Hematopoietic multipotent progenitor cell treated with erythropoietin and hydrocortisone succinate and interleukin-3 and kit ligand, for 8 days (in vitro differentiated cells): ENCODE data around the gene REX1BD.

Experiments used
- DNase-seq: peaks from one replicate; pipeline ENCODE4 v3.0.0-alpha.2; 2015

The REX1BD gene

DNA sequence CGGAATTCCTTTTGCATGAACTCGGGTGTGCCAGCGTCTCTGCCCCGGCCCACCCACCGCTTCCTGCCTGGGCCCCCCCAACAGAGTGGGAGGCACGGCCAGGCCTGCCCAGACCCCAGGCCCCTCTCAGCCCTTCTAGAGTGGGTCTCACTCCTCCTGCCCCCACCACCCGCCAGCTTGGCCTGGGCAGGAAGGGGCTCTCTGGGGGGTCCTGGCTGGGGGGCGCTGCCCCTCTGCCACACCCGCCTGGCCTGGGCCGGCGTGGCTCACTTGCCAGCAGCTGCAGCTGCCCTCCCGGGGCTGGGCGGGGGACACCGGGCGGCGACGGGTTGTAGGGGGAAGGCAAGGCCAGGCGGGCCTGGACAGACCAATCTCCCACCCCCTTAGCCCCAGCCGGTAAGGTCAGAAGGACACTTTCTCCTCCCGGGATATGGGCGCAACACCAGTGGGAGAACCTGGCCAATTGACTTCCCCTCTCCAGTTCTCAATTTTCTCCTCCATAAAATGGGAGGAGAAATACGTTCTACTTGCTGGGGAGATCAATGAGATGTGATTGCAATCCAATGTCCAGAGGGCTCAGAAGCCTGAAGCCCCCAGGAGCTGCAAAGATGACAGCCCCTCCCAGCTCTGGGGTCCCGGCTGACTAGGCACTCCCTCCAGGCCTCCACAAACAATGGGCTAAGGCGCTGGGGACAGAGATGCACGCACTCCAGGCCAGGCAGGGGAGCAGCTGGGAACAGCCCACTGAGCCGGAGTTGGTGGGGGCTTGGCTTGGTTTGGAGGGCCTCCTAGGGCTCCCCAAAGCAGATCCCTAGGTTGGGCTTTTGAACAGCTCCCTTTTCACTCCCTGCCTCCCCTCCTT lies 15.6 kb downstream of the REX1BD start:
- DNase-seq: no peak

DNA sequence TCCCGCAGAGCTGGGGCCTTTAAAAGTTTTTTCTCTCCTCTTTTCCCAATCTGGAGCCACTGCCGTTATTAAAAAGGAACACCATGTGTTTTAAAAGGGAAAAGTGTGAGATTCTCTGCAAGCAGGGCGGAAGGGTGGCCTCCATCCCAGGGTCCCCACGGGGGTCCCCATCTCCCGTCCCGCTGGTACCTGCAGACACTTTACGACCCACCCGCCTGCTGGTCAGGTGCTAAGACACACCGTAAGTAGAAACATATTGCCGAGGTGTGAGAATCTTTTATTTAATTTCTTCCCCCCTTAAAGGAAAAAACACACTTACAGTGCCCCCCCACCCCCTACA lies 16.2 kb downstream of the REX1BD start:
- DNase-seq: no peak

DNA sequence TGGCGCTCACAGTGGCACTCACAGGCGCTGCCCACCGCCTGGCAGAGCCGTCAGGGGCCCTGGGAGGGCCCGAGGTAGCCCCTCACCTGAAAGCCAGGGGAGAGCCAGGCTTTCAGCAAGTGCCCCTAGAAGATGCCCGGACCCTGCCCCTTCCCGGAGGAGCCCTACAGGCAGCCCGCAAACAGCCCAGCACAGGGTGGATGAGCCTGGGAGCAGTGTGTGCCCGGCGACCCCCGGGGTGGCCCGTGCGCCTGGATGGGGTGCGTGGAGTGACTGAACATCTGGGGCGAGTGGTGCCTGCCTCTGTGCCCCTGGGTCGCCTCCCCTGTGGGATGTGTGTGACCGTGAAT lies 16.6 kb downstream of the REX1BD start:
- DNase-seq: no peak

DNA sequence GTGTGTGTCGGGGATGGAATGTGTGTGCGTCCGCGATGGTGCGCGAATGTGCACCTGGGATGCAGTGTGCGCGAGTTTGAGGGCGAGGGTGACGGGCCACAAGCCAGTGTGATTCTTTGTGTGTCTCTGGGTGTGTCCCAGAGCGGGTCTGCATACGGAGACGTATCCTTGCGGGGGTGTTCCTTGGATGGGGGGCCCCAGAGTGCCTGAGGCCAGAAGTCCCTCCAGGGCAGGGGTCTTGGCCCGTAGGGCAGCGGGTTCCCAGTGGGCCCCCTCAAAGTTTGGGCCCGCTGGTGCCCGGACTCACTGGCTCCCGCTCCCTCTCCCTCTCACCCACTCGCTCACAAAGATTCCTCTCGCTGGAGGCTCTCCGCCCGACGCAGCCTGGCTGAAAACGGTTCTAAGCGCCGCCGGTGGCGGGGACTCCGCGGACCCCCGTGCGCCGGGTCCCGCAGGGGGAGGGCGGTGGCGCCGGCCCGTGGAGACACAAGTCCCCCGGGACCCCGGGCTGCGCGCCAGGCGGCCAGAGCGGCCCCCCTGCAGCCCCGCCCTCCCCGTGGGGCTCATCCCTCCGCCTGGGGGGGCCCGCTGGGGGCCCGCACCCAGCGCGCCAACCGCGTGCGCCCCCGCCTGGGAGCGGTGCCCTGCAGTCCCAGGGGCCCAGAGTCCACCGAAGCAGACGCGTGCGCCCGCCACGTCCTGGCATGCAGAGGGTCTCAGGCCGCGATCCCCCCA lies 17.1 kb downstream of the REX1BD start:
- DNase-seq: no peak

DNA sequence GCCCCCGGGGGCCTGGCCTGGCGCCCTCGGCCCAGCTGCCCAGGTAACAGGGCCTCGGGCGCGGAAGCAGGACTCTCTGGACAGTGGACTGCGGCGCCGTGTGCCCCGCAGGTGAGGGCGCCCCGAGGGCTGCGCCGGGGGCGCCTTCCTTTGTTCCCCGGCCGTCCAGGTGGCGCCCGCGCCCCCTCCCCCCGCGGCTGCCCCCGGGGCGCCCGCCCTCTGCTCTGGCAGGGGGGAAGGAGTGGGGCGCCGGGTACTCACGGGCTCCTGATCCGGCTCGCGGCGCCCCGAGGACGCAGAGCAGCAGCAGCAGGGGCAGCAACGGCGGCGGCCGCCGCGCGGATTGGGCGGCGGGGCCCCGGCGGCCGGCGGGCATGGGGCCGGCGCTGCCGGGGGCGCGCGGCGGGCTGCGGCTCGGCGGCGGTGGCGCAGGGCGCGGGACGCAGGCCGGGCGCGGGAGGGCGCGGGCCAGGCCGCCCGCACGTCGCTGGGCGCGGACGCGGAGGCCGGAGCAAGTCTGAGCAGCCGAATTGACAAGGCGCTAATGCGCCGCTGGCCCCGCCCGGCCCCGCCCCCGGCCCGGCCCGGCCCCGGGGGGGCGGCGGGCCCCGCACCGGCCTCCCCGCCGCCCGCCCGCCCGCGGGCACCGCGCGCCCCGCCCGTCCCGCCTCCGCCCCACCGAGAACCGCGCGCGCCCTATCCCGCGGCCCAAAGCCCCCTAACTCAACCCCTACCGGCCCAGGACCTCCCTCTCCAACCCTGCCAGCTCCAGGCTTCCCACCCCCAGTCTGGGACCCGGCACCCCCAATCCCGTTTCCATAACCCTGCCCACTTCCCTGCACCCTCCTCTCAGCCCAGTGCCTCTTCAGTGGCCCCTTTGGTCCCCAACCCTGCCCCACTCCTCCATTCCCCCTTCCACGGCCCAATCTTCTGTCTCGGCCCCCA lies 18.0 kb downstream of the REX1BD start, which contains the start of gene CRLF1:
CRLF1 (minus strand) TSS at position 519 of the 945 bp plus-strand sequence; CDS start at position 376, 143 bp downstream.
- no peak for DNase-seq

DNA sequence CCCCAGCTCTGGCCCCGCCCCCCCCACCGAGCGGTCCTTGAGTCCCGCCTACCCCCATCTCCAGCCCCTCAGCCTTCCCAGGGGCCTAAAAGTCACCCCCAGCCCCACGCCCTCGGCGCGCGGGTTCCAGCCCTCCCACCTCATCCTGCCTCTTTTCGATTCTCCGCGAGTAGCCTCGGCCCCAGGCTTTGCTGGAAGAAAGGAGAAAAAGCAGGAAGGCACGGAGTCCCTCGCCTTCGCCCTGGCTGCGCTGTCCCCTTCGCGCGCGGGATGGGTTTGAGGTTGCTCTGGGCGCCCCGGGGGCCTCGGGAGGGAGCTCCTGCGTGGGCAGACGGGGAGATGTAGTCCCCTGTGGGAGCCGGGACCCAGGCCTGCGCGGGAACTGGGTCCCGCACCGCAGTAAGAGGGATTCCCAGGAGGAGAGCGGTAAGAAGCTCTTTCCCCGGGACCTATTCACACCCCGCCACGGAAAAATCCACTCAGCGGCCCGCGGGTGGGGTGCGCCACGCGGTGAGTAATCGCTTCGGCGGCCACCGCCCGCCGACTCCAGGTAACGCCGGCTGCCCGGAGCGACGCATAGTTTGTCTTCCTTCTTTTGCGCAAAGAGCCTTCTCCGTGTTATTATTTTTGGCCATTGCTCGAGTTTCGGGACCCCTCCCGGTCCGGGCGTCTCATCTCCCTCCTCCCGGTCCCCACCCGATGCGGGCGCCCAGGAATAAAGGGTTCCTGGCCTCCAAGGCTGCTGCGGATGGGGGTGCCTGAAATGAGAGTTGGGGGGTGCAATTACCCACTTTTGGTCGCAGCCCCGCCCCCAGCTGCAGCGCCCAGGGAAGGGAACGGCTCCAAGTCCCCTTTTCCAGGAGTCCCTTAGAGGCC lies 18.9 kb downstream of the REX1BD start:
- no peak for DNase-seq

DNA sequence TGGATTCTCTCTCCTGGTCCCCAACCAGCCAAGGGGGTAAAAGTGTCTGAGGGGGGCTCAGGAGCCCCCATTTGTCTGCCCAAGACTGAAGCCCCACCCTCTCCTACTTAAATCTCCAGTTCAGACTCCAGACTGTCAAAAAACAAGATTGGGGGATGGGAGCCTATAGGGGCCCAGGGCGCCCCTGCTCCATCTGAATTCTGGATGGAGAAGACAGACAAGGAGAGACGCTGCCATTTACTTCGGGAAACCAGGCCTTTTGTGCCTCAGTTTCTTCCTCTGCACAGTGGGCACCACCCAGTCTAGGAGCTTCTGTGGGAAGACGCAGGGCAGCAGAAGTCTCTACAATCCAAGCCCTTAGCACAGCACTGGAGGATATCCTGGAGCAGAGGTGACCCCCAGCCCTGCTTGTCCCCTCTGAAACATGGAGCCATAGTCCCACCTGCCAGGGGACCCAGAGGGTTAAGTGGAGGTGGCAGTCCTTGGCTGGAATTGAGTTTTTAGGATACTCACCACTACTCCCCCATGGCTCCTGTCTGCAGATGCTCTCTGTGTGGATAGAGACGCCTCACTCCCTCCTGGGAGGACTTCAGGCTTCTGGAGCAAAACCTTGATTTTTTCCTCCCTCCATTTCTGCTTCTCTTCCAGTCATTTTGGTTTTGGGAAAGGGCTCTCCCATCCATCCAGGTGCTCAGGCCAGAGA lies 19.7 kb downstream of the REX1BD start:
- DNase-seq: no peak

DNA sequence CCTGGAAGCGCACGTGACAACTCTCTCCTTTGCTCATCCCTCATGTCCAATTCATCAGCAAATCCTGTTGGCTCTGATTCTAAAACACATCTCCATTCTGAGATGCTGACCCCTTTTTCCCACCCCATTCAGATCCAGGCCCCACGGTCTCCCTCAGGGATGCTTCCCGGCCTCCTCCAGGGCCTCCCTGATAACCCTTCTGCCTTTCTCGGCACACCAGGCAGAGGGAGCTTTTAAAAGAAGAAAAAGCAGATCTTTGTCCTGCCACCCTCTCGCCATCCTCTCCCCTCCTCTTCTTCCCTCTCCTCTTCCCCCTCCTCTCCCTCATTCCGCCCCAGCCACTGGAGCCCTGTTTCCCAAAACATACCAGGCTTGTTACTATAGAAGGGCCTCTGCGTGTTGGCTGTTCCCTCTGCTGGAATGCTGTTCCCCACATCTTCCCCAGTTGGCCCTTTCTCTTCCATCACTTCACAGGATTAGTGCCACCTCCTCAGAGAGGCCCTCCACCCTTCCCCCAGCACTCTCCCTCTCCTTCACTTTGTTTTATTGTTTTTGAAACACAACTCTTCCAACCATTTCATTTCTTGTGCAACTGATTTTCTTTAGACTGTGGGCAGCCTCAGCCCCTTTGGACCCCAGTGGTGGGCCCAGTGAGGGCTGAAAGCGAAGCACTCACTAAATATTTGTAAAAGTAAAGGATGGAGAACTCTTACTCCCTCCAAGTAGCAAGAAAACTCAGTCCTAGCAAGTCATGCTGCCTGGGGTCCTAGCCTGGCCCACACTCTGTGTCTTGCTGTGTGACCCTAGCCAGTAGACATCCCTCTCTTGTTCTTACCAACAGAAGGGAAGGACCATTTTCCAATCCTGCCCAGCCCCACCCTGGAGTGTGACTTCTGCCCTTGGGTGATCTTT lies 20.5 kb downstream of the REX1BD start:
- no peak for DNase-seq

DNA sequence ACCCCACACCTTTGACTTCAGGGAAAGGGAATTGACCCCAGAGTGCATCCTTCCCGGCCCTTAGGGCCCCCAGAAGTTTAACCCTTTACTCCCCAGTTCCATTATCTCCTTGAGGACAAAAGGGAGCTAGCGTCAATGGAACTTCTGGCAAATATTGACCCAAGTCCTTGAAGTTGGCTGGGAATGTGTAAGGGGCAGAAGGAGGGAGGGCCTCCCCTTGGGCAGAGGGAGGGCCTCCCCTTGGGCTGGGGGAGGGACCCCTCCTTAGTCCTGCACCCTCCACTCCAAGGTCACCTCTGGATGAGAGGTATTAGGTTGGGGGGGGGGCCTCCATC lies 21.1 kb downstream of the REX1BD start:
- no peak for DNase-seq

DNA sequence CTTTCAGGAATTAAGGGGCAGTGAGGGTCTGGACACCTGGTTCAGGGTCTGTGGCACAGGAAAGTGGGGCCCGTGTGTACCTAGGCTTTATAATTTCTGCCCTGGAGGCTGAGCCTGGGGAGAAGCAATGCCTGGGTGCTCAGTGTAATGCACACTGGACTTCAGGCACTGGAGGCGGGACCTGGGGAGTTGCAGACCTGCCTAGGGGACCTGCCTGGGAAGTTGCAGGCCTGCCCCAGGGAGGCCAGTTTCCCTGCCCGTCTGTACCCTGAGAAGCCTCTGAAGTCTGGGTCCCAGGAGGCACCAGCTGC lies 21.6 kb downstream of the REX1BD start:
- no peak for DNase-seq

DNA sequence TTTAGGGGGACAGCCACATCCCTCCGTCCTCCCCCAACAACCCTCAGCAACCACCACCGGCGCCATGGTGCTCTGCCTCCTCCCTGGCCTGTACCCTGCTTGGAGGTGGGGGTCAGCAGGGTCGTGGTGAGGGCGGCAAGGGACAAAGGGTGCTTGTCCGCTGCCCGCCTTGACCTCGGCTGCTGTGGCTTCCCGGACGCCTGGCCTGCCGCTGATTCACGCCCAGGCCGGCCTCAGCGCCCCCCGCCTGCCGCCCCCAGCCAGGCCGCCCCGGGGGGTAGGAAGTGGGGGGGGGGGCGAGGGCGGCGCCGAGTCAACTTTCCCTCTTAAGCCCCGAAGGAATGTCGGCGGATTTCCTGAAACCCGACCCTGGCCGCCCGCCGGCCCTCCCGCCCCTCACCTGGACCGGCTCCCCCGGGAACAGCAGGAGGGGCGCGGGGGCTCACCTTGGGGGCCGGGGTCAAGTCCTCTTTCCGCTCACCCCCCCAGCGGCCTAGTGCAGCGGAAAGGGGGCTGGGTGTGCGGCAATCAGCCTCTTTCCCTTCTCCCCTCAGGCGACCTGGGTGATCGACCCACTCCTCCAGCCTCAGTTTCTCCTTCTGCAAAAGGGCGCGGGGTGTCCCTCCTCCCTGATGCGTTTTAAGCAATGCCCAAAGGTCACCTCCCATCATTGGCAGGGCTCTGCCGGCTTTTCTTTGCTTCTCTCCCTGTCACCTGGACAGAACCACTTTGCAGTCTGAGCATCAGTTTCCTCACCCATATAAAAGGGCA lies 22.1 kb downstream of the REX1BD start:
- DNase-seq: no peak

DNA sequence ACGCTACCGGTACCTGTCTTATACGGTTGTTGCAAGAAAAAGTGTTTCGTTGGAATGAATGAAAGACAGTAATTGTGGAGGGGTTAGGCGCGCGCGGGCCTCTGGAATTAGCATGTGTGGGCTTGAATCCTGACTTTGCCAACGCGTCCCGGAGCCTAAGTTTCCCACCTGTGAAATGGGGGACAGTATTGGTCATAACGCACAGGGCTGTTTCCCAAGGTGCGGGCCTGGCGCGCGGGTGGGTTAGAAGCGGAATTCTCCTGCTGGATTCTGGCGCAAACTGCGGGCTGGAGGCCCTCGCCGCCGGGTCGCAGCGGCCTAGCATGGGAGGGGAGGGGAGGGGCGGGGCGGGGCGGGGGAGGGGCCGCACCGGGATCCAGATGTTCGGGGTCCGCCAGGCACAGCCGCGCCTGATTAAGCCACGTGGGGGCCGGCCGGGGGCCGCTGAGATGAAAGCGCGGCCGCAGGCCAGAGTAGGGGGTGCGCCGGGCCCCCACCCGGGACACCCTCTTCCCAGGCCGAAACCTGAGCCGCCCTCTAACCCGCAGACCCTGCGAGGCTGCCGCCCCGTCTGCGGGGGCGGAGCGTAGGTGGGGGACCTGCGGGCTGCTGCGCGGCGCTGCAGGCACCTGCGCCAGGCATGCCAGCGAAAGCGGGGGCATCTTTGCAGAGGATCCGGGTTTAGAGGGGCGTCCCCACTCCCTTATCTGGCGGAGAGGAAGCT lies 22.9 kb downstream of the REX1BD start:
- DNase-seq: no peak

DNA sequence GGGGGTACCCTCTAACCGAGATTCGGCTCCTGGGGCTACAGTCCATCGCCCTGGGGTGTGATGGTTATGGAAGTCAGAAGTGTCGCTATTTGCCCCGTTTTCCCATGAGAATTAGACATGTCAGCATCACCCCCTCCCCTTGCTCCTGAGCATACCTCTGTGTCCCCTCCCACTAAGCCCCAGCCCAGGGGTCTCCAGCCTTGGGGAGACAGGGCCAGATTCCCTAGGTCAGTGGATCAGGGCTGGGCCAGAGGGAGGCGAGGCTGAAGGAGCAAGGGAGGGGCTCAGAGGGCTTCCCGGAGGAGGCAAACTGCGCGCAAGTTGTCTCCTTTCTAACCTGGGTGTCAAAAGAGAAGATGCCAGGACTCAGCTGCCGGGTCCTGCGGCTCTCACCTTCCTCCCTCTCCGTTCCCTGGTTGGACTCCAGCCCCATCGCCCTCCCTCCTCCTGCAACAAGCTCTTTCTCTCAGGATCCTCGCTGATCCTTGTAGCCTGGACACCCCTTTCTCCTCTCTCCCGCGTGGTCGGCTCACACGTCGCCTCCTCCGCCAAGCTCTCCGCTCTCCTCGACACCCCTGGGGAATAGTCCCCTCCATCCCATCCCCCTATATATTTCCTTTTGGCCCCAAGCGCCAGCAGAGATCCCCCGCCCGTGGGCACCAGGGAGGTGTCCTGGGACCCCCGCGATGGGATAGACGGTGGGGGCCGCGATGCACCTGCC lies 23.6 kb downstream of the REX1BD start:
- no peak for DNase-seq

DNA sequence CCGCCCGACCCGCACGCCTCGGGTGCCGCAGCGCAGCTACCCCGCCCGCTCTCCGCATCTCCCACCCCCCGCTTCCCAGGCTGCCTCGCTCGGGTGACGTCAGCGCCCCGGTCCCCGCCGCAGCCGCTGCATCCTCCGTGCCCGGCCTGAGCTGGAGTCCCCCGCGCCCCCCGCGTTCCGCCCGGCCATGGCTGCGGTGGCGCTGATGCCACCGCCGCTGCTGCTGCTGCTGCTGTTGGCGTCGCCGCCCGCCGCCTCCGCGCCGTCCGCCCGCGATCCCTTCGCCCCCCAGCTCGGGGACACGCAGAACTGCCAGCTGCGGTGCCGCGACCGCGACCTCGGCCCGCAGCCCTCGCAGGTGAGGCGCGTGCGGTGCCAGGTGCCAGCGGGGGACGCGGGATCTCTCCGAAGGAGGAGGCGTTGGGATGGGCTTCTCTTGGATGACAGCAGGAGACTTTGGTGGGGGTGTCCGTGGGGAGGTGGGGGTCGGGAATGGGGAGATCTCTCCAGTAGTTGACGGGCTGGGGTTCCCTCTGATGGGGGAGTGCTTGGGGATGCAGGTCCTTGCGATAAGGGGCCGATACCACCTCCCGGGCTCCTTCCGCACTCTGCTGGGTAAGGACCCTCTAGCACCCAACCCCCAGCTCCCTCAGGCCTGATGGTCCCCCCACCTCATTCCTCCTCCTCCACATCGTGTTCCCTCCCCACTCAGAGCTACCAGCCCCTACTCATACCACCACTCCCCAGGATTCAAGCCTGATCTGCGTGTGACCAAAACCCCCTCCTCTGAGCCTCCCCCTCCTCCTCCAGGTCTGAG lies 24.4 kb downstream of the REX1BD start, which contains the start of gene TMEM59L:
TMEM59L (plus strand) TSS at position 99 of the 817 bp plus-strand sequence; CDS start at position 188, 89 bp downstream.
- DNase-seq: no peak

DNA sequence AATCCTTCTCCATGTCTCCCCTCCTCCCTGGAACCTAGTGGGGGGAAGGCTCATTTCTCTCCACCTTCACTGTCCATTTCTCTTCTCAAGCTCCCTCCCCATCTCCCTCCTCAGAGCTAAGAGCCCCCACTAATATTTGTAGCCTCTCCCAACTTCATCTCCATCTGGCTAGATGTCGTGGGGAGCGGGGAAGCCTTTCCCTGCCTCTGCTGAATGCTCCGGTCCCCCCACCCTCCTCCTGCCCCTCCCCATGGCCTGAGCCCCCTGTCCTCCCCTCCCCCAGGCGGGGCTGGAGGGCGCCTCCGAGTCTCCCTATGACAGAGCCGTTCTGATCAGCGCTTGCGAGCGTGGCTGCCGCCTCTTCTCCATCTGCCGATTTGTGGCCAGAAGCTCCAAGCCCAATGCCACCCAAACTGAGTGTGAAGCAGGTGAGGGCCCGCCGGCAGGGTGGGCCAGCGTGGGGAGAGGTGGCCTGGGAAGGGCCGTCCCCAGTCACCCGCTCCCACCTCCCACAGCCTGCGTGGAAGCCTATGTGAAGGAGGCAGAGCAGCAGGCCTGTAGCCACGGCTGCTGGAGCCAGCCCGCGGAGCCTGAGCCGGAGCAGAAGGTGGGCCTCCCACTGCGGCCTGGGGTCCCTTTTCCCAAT lies 25.1 kb downstream of the REX1BD start:
- DNase-seq: no peak

DNA sequence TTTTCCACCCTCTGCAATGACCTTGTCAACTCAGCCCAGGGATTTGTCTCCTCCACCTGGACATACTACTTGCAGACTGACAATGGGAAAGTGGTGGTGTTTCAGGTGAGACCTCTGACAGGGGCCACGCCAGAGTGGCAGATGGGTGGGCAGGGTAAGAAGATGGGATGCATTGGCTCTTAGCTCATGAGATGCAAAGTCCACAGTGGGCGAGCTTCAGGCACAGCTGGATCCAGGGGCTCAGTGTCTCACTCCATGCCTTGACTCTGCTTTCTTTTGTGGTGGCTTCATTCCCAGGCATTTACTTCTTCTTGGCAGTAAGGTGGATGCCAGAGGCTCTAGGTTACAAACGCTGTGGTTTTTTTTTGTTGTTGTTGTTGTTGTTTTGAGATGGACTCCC lies 27.4 kb downstream of the REX1BD start:
- DNase-seq: no peak

DNA sequence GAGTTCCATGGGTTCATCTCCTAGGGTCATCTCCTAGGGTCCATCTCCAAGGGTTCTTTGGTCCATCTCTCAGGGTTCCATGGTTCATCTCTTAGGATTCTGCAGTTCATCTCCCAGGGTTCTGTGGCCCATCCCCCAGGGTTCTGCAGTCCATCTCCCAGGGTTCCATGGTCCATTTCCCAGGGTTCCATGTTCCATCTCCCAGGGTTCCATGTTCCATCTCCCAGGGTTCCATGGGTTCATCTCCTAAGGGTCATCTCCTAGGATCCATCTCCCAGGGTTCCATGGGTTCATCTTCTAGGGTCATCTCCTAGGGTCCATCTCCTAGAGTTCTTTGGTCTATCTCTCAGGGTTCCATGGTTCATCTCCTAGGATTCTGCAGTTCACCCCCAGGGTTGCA lies 29.0 kb downstream of the REX1BD start:
- DNase-seq: no peak
